H1 (cell line): Measurements from ENCODE around the gene TGM4. TPM values are rescaled to one million over a fixed set of nuclear protein-coding genes. Genes with fewer than 3 reads are reported as not detected.
A peak's percentile ranks its signal among the peaks of the same experiment; 100 is the strongest.

ENCODE experiments used
- CTCF ChIA-PET: fragments of 300-600 bp; sonication (Branson Sonifier 250); formaldehyde crosslinking; loops from one replicate; lab custom pipeline; 2021; ENCODE audit not compliant: partially characterized antibody; lab: Charles Lee
- POLR2A ChIA-PET: fragments of 300-600 bp; sonication (Branson Sonifier 250); formaldehyde crosslinking; loops from one replicate; lab custom pipeline; 2021; ENCODE audit warnings: inconsistent platforms; ENCODE audit not compliant: partially characterized antibody; lab: Charles Lee
- DNase-seq, 2 experiments: peaks; one replicate each; pipeline versions ENCODE4 v3.0.0 to v3.0.0-alpha.2; 2010 to 2022; ENCODE audit warnings: low spot score in 2 of 2, low read depth in 1 of 2, mixed read lengths in 1 of 2
- FAIRE-seq: peaks from 2 replicates; lab custom pipeline; 2011; peaks lifted over from hg19 to GRCh38; lab: Jason Lieb, UNC
- H2AFZ ChIP-seq: 2 replicates; pipeline ENCODE4 v1.8.1; 2012; ENCODE audit warnings: low read length, inconsistent platforms
- H2AK5ac ChIP-seq: 2 replicates; pipeline ENCODE4 v1.6.1; 2013; ENCODE audit warnings: low read depth, low read length
- H2BK120ac ChIP-seq: replicated peaks from 2 replicates; pipeline ENCODE3; 2013; ENCODE audit warnings: low read depth, low read length, inconsistent platforms
- H2BK12ac ChIP-seq: 2 replicates; pipeline ENCODE4 v1.6.1; 2013; ENCODE audit warnings: low read depth, low read length
- H2BK15ac ChIP-seq: 2 replicates; pipeline ENCODE4 v1.6.1; 2013; ENCODE audit warnings: low read length
- H2BK20ac ChIP-seq: 2 replicates; pipeline ENCODE4 v1.6.1; 2013; ENCODE audit warnings: low read length
- H2BK5ac ChIP-seq: 2 replicates; pipeline ENCODE4 v1.6.1; 2013; ENCODE audit warnings: low read depth, low read length
- H3K14ac ChIP-seq: 2 replicates; pipeline ENCODE4 v1.6.1; 2013; ENCODE audit warnings: inconsistent platforms; ENCODE audit not compliant: insufficient read length
- H3K18ac ChIP-seq: 2 replicates; pipeline ENCODE4 v1.6.1; 2013; ENCODE audit warnings: low read length; ENCODE audit errors: extremely low read depth
- H3K23ac ChIP-seq: 2 replicates; pipeline ENCODE4 v1.6.1; 2013; ENCODE audit warnings: inconsistent platforms; ENCODE audit not compliant: insufficient read length
- H3K23me2 ChIP-seq: 2 replicates; pipeline ENCODE4 v1.6.1; 2013; ENCODE audit warnings: low read depth, low read length
- H3K27ac ChIP-seq: 2 replicates; pipeline ENCODE4 v1.6.1; 2011; ENCODE audit warnings: low read depth, low read length, inconsistent platforms
- H3K27me3 ChIP-seq, 4 experiments: replicated peaks in 1 of 4; 1 replicate in 1 of 4; 2 replicates in 3 of 4; pipeline versions ENCODE4 v1.6.1 to v1.8.1; 2011 to 2013; ENCODE audit warnings: low read length in 3 of 4, mild to moderate bottlenecking in 3 of 4, inconsistent platforms in 2 of 4, mixed read lengths in 2 of 4, moderate library complexity in 1 of 4; ENCODE audit not compliant: control insufficient read depth in 3 of 4, insufficient read depth in 3 of 4; ENCODE audit errors: extremely low read depth in 1 of 4
- H3K36me3 ChIP-seq, 4 experiments: 2 replicates each; pipeline versions ENCODE4 v1.6.1 to v1.8.1; 2011 to 2013; ENCODE audit warnings: mild to moderate bottlenecking in 4 of 4, low read length in 3 of 4, moderate library complexity in 2 of 4, control low read depth in 1 of 4, inconsistent platforms in 1 of 4; ENCODE audit not compliant: insufficient read depth in 4 of 4, control insufficient read depth in 2 of 4
- H3K4ac ChIP-seq: replicated peaks from 2 replicates; pipeline ENCODE3; 2013; ENCODE audit warnings: low read length, low read depth, mixed read lengths, inconsistent platforms; ENCODE audit not compliant: insufficient read length
- H3K4me1 ChIP-seq, 4 experiments: replicated peaks in 1 of 4; 1 replicate in 1 of 4; 2 replicates in 3 of 4; pipeline versions ENCODE4 v1.6.1 to v1.8.1; 2011 to 2013; ENCODE audit warnings: low read length in 3 of 4, inconsistent platforms in 2 of 4, mixed read lengths in 1 of 4; ENCODE audit not compliant: insufficient read depth in 4 of 4, control insufficient read depth in 3 of 4
- H3K4me2 ChIP-seq, 2 experiments: 2 replicates each; pipeline versions ENCODE4 v1.6.1 to v1.8.1; 2011 to 2013; ENCODE audit warnings: low read depth in 2 of 2, low read length in 2 of 2, control low read depth in 1 of 2, inconsistent platforms in 1 of 2, mild to moderate bottlenecking in 1 of 2; ENCODE audit not compliant: insufficient read depth in 1 of 2
- H3K4me3 ChIP-seq, 4 experiments: fragments of 200-600, 300-600 bp in 1 of 4; sonication (generic), shearing (Covaris generic), sonication (Bioruptor Twin) in 1 of 4; 2 replicates each; pipeline versions ENCODE4 v1.5.1 to v1.8.1; 2011 to 2016; ENCODE audit warnings: low read length in 4 of 4, low read depth in 3 of 4, control low read depth in 2 of 4, inconsistent platforms in 2 of 4, mild to moderate bottlenecking in 2 of 4, mixed read lengths in 1 of 4, moderate library complexity in 1 of 4; ENCODE audit not compliant: insufficient read depth in 2 of 4; ENCODE audit errors: extremely low read depth in 1 of 4
- H3K56ac ChIP-seq: replicated peaks from 2 replicates; pipeline ENCODE3; 2013; ENCODE audit warnings: low read depth, mild to moderate bottlenecking, mixed read lengths, low read length, inconsistent platforms; ENCODE audit not compliant: insufficient read length
- H3K79me1 ChIP-seq: 2 replicates; pipeline ENCODE4 v1.6.1; 2013; ENCODE audit warnings: low read depth, low read length, control low read depth
- H3K79me2 ChIP-seq, 2 experiments: 2 replicates each; pipeline versions ENCODE4 v1.6.1 to v1.8.1; 2012 to 2013; ENCODE audit warnings: low read length in 2 of 2, mild to moderate bottlenecking in 2 of 2, inconsistent platforms in 1 of 2; ENCODE audit not compliant: insufficient read depth in 2 of 2, control insufficient read depth in 1 of 2
- H3K9ac ChIP-seq, 4 experiments: replicated peaks in 1 of 4; 1 replicate in 1 of 4; 2 replicates in 3 of 4; pipeline versions ENCODE4 v1.6.1 to v1.8.1; 2011 to 2013; ENCODE audit warnings: low read depth in 3 of 4, low read length in 3 of 4, control low read depth in 2 of 4, mild to moderate bottlenecking in 2 of 4, moderate library complexity in 2 of 4, inconsistent platforms in 1 of 4; ENCODE audit errors: extremely low read depth in 1 of 4
- H3K9me3 ChIP-seq, 2 experiments: 2 replicates each; pipeline versions ENCODE4 v1.6.1 to v1.8.1; 2012 to 2013; ENCODE audit warnings: mild to moderate bottlenecking in 2 of 2, moderate library complexity in 2 of 2, control low read depth in 1 of 2, inconsistent platforms in 1 of 2, low read depth in 1 of 2, low read length in 1 of 2, mixed read lengths in 1 of 2; ENCODE audit not compliant: insufficient read depth in 2 of 2
- H4K20me1 ChIP-seq, 2 experiments: replicated peaks in 1 of 2; 2 replicates each; pipeline versions ENCODE3 to v1.8.1; 2011 to 2013; ENCODE audit warnings: inconsistent platforms in 2 of 2, low read length in 2 of 2, mild to moderate bottlenecking in 1 of 2; ENCODE audit not compliant: insufficient read depth in 2 of 2, control insufficient read depth in 1 of 2
- H4K5ac ChIP-seq: 2 replicates; pipeline ENCODE4 v1.6.1; 2013; ENCODE audit warnings: low read length, low read depth, mixed read lengths, inconsistent platforms; ENCODE audit not compliant: insufficient read length
- H4K8ac ChIP-seq: 2 replicates; pipeline ENCODE4 v1.8.0; 2013; ENCODE audit warnings: mild to moderate bottlenecking, moderate library complexity, low read length, inconsistent platforms; ENCODE audit not compliant: insufficient read depth; ENCODE audit errors: extremely low read depth
- H4K91ac ChIP-seq: replicated peaks from 2 replicates; pipeline ENCODE3; 2013; ENCODE audit warnings: low read length, mixed read lengths, inconsistent platforms; ENCODE audit not compliant: insufficient read length
- ATF3 ChIP-seq: IDR thresholded peaks from 2 replicates; pipeline ENCODE4 v1.6.1; 2011; ENCODE audit warnings: low read depth, mild to moderate bottlenecking, low read length; ENCODE audit not compliant: insufficient read depth
- BCL11A ChIP-seq, 2 experiments: IDR thresholded peaks; one replicate each; pipeline ENCODE4 v1.6.1; 2011; ENCODE audit warnings: low read depth in 2 of 2, low read length in 2 of 2, mild to moderate bottlenecking in 2 of 2
- E2F6 ChIP-seq: IDR thresholded peaks from 2 replicates; pipeline ENCODE4 v1.6.1; 2012; ENCODE audit warnings: inconsistent platforms
- EZH2 ChIP-seq: fragments of 200-600 bp; sonication (generic); IDR thresholded peaks from 2 replicates; pipeline ENCODE4 v1.7.1; 2012; ENCODE audit warnings: low read depth, mild to moderate bottlenecking, moderate library complexity, low read length, inconsistent platforms; ENCODE audit not compliant: severe bottlenecking
- GABPA ChIP-seq: IDR thresholded peaks from 2 replicates; pipeline ENCODE4 v1.6.1; 2011; ENCODE audit warnings: mild to moderate bottlenecking, low read length, moderate library complexity, borderline replicate concordance; ENCODE audit not compliant: insufficient read depth
- GTF2F1 ChIP-seq: IDR thresholded peaks from 2 replicates; pipeline ENCODE4 v1.6.1; 2012; ENCODE audit warnings: low read depth, low read length, improper control_type of control experiment, borderline replicate concordance
- KDM5A ChIP-seq: fragments of 200-600 bp; IDR thresholded peaks from 2 replicates; pipeline ENCODE4 v1.7.1; 2012; ENCODE audit warnings: mild to moderate bottlenecking, low read length, inconsistent platforms, mixed read lengths
- MAFK ChIP-seq: IDR thresholded peaks from 2 replicates; pipeline ENCODE4 v1.6.1; 2012; ENCODE audit warnings: low read depth, mild to moderate bottlenecking, improper control_type of control experiment, low read length
- PHF8 ChIP-seq: fragments of 200-600 bp; sonication (generic); conservative IDR thresholded peaks from 2 replicates; pipeline ENCODE4 v1.7.1; 2012; ENCODE audit warnings: low read depth, mild to moderate bottlenecking, inconsistent platforms, low read length, moderate library complexity
- SP1 ChIP-seq: IDR thresholded peaks from 2 replicates; pipeline ENCODE4 v1.6.1; 2011; ENCODE audit warnings: low read depth, low read length
- TCF12 ChIP-seq: IDR thresholded peaks from 2 replicates; pipeline ENCODE4 v1.6.1; 2011; ENCODE audit warnings: low read depth, mild to moderate bottlenecking, low read length
- WGBS, 2 experiments: shearing (Covaris generic) in 1 of 2; methylation state at CpG; one replicate each; pipeline versions ENCODE4 v1.1.6 to v1.1.7; 2013 to 2015; ENCODE audit warnings: low lambda C conversion rate in 2 of 2, mixed read lengths in 2 of 2, inconsistent platforms in 1 of 2, low coverage in 1 of 2, missing lambda C conversion rate in 1 of 2; ENCODE audit not compliant: insufficient replicate concordance in 2 of 2, insufficient coverage in 1 of 2, insufficient read length in 1 of 2; ENCODE audit errors: extremely low coverage in 1 of 2, missing lambda C conversion rate in 1 of 2; 5-methylcytosine and 5-hydroxymethylcytosine counted together
- polyA plus RNA-seq, 7 experiments: library from polyadenylated mRNA; depleted of rRNA in 3 of 7; stranded (reverse) in 5 of 7; unstranded in 2 of 7; fragments of >200 nt in 5 of 7; fragments of 200-250 nt in 2 of 7; gene quantifications; 1 replicate in 5 of 7; 2 replicates in 1 of 7; 4 replicates in 1 of 7; pipeline versions ENCODE4 v1.2.1 to v1.2.3, GENCODE V29; 2011 to 2013; ENCODE audit warnings: missing spikeins in 2 of 7, mixed read lengths in 2 of 7
- total RNA-seq: library from RNA; stranded (reverse); fragmentation: NEBNext Ultra II Directional; extraction: Animal tissue kit (Norgen Biotek cat#: 25700); gene quantifications from 2 replicates; pipeline ENCODE4 v1.2.1, GENCODE V29; 2021

TGM4 gene
- total and polyA plus RNA-seq, 2 of the 8 experiments (the other 6 are each of a cell fraction or from before 2014, with no cell fraction given): 0.02 TPM; not detected in 1

GRCh38 chr3:44886561-44886960 lies 12.2 kb downstream of the TGM4 start:
- Histone ChIP-seq H3K79me1 (no peaks in the 10 kb centered on the region), H2BK12ac (no peak overlapping the region; the same call in 1 of the 2 replicates), H3K18ac (no peak overlapping the region), H3K4me1 (peaks cover 0 to 2% (median 0%) of the 10 kb centered on the region in 4 experiments; a peak in 2 of 7 replicates), H3K79me2 (no peaks in the 10 kb centered on the region), H3K36me3 (no peaks in the 10 kb centered on the region), H3K23me2 (no peaks in the 10 kb centered on the region; the same call in 1 of the 2 replicates), H3K27me3 (no peaks in the 10 kb centered on the region), H4K20me1 (no peaks in the 10 kb centered on the region), H4K91ac (no peak overlapping the region), H3K4me3 (no peak overlapping the region), H3K27ac (no peak overlapping the region), H2AFZ (no peak overlapping the region)
- FAIRE-seq (no peak), DNase-seq (no peak)
- 87% methylated on average over 3 of the region's 3 CpGs; no CpG with 5 or more reads in 1 of the 2 experiments for WGBS, 2 experiments
- CTCF ChIA-PET: interaction anchor here (1.0 to 1.2 kb wide), 2 partner anchors 27 to 28 kb away, joined by 4 to 6 read pairs; no protein-coding TSS in a partner anchor
- TF ChIP-seq PHF8 (no peak), MAFK (no peak), KDM5A (no peak), TCF12 (no peak), ATF3 (no peak), GABPA (no peak), SP1 (no peak), GTF2F1 (no peak), BCL11A (IDR thresholded peaks at IDR 0.05; ENCODE audit: low read depth in 2 of 2, low read length in 2 of 2) (no peak), EZH2 (no peak), E2F6 (no peak)
- TF ChIP-seq, all 59 proteins: peak for 0
- no peak overlapping the region for H3K4ac ChIP-seq
- H3K56ac ChIP-seq: no peak overlapping the region
- H2BK5ac ChIP-seq: no peak overlapping the region
- no peak overlapping the region for H3K14ac ChIP-seq
- H3K9me3 ChIP-seq: peaks cover 4 to 8% of the 10 kb centered on the region in 2 experiments; a peak in 2 of 4 replicates
- no peak overlapping the region for H2BK20ac ChIP-seq
- H4K5ac ChIP-seq: no peak overlapping the region
- no peak overlapping the region for H2BK120ac ChIP-seq
- no peak overlapping the region for H3K4me2 ChIP-seq
- POLR2A ChIA-PET: no interaction called here
- H3K23ac ChIP-seq: no peak overlapping the region
- H3K9ac ChIP-seq: no peak overlapping the region
- no peak overlapping the region for H2AK5ac ChIP-seq
- H2BK15ac ChIP-seq: peak overlapping the region; percentile 19; the same call in 1 of the 2 replicates
- H4K8ac ChIP-seq: no peak overlapping the region
